SU-DHL-6 (cell line): Measurements from ENCODE around the gene GRIK3.

Experiments
- H2AFZ ChIP-seq: fragments of 200-600 bp; sonication (generic); 2 replicates; pipeline ENCODE4 v1.6.1; 2014; ENCODE audit warnings: low read depth, mild to moderate bottlenecking, moderate library complexity, mixed read lengths, antibody characterized with exemption, low read length; ENCODE audit not compliant: severe bottlenecking
- H3F3A ChIP-seq: fragments of 200-600 bp; shearing (Covaris generic); 2 replicates; pipeline ENCODE4 v1.6.0; 2016; ENCODE audit warnings: antibody characterized with exemption, mild to moderate bottlenecking; ENCODE audit not compliant: insufficient read depth
- H3K27ac ChIP-seq: fragments of 200-600 bp; sonication (generic); 2 replicates; pipeline ENCODE4 v1.5.1; 2016; ENCODE audit warnings: low read depth, mild to moderate bottlenecking, low read length, moderate library complexity, mixed read lengths
- H3K27me3 ChIP-seq: fragments of 200-600 bp; sonication (generic), shearing (Covaris generic); 2 replicates; pipeline ENCODE4 v1.6.0; 2014; ENCODE audit warnings: mild to moderate bottlenecking, low read length
- H3K36me3 ChIP-seq: fragments of 200-600 bp; sonication (generic); 2 replicates; pipeline ENCODE4 v1.6.1; 2014; ENCODE audit warnings: mild to moderate bottlenecking, low read length, mixed read lengths
- H3K4me2 ChIP-seq: fragments of 300-600, 200-600 bp; shearing (Covaris generic), sonication (generic); 2 replicates; pipeline ENCODE4 v1.6.0; 2014; ENCODE audit warnings: low read length, low read depth, mild to moderate bottlenecking; ENCODE audit not compliant: poor library complexity, severe bottlenecking
- H3K4me3 ChIP-seq: fragments of 200-600 bp; sonication (generic); 2 replicates; pipeline ENCODE4 v1.5.1; 2014; ENCODE audit warnings: antibody characterized with exemption, low read length, mild to moderate bottlenecking, mixed read lengths; ENCODE audit not compliant: insufficient read depth, poor library complexity, severe bottlenecking
- H3K79me2 ChIP-seq: fragments of 200-600 bp; sonication (generic); 2 replicates; pipeline ENCODE4 v1.6.1; 2014; ENCODE audit warnings: mild to moderate bottlenecking, low read length, moderate library complexity; ENCODE audit not compliant: insufficient read depth
- H3K9ac ChIP-seq: fragments of 200-600 bp; sonication (generic); 2 replicates; pipeline ENCODE4 v1.7.0; 2014; ENCODE audit warnings: mild to moderate bottlenecking, low read length
- H3K9me2 ChIP-seq: fragments of 200-600 bp; sonication (generic); replicated peaks from 2 replicates; pipeline ENCODE4 v1.6.1; 2014; ENCODE audit warnings: low read length; ENCODE audit not compliant: insufficient read depth
- H3K9me3 ChIP-seq: fragments of 200-600 bp; sonication (generic); 2 replicates; pipeline ENCODE4 v1.6.1; 2014; ENCODE audit warnings: low read length, mixed read lengths; ENCODE audit not compliant: insufficient read depth
- H4K20me1 ChIP-seq: fragments of 200-600 bp; sonication (generic); 2 replicates; pipeline ENCODE4 v1.6.1; 2014; ENCODE audit warnings: low read depth, mild to moderate bottlenecking, antibody characterized with exemption, low read length, moderate library complexity, mixed read lengths
- CTCF ChIP-seq: fragments of 200-600 bp; sonication (generic); IDR thresholded peaks from one replicate; pipeline ENCODE4 v1.5.1; 2017; ENCODE audit warnings: antibody characterized with exemption, mild to moderate bottlenecking, low read length, moderate library complexity; ENCODE audit not compliant: insufficient read depth, poor library complexity, severe bottlenecking
- EZH2phosphoT487 ChIP-seq: fragments of 200-600 bp; sonication (generic), shearing (Covaris generic); conservative IDR thresholded peaks from 2 replicates; pipeline ENCODE4 v1.6.1; 2018; ENCODE audit warnings: mild to moderate bottlenecking, antibody characterized with exemption, low read length, moderate library complexity, mixed read lengths

GRIK3 gene

GRCh38 chr1:36966242-36966641 lies 68.1 kb downstream of the GRIK3 start:
- TF ChIP-seq CTCF (no peak), EZH2phosphoT487 (no peak)

GRCh38 chr1:36965275-36966159 lies 68.8 kb downstream of the GRIK3 start:
- no peaks in the 10 kb centered on the region for H3K27me3 ChIP-seq
- no peaks in the 10 kb centered on the region for H3F3A ChIP-seq
- no peaks in the 10 kb centered on the region for H3K9me2 ChIP-seq
- TF ChIP-seq CTCF, result no peak
- no peaks in the 10 kb centered on the region for H4K20me1 ChIP-seq
- no peak overlapping the region for H2AFZ ChIP-seq
- H3K9ac ChIP-seq, result no peak overlapping the region
- no peak overlapping the region for H3K27ac ChIP-seq
- no peaks in the 10 kb centered on the region for H3K36me3 ChIP-seq
- no peak overlapping the region for H3K4me2 ChIP-seq
- H3K79me2 ChIP-seq, result no peaks in the 10 kb centered on the region
- no peaks in the 10 kb centered on the region for H3K9me3 ChIP-seq
- no peak overlapping the region for H3K4me3 ChIP-seq

More at GRCh38 chr1:36966242-36966641, 68.1 kb downstream of the GRIK3 start:
- Histone ChIP-seq H3K9me3 (no peaks in the 10 kb centered on the region), H3K36me3 (no peaks in the 10 kb centered on the region), H3K9me2 (no peaks in the 10 kb centered on the region), H3K27ac (no peak overlapping the region), H3F3A (no peaks in the 10 kb centered on the region), H4K20me1 (no peaks in the 10 kb centered on the region), H3K4me3 (no peak overlapping the region), H3K27me3 (no peaks in the 10 kb centered on the region), H3K79me2 (no peaks in the 10 kb centered on the region), H3K4me2 (no peak overlapping the region), H2AFZ (no peak overlapping the region), H3K9ac (no peak overlapping the region)

GRCh38 chr1:36964830-36965229 lies 69.5 kb downstream of the GRIK3 start:
- Histone ChIP-seq H3K36me3 (no peaks in the 10 kb centered on the region), H3K79me2 (no peaks in the 10 kb centered on the region), H2AFZ (no peak overlapping the region), H3F3A (no peaks in the 10 kb centered on the region), H3K9ac (no peak overlapping the region), H4K20me1 (no peaks in the 10 kb centered on the region), H3K9me3 (no peaks in the 10 kb centered on the region), H3K4me3 (no peak overlapping the region), H3K9me2 (no peaks in the 10 kb centered on the region), H3K27me3 (no peaks in the 10 kb centered on the region), H3K27ac (no peak overlapping the region), H3K4me2 (no peak overlapping the region)
- TF ChIP-seq EZH2phosphoT487, result no peak
- TF ChIP-seq CTCF, result no peak
